RWPE1 (cell line): ENCODE results near the gene SLC5A9.

Experiments used
- CTCF ChIA-PET: fragments of 350-600 bp; sonication (Branson Sonifier 250); formaldehyde crosslinking; extraction: SDS; loops from one replicate; lab custom pipeline; 2021; lab: Yijun Ruan, JAX
- POLR2A ChIA-PET: fragments of 400-600 bp; formaldehyde crosslinking; extraction: SDS; loops from one replicate; lab custom pipeline; 2020; ENCODE audit warnings: antibody characterized with exemption; ENCODE audit not compliant: low non-redundant PET; lab: Yijun Ruan, JAX
- DNase-seq: peaks from one replicate; pipeline ENCODE4 v3.0.0; 2012; ENCODE audit warnings: low spot score
- H3K27ac ChIP-seq: fragments of 450-650 bp; 2 replicates; pipeline ENCODE4 v1.5.1; 2017
- TF ChIP-seq, protein P1 (sequence below): fragments of 450-650 bp; conservative IDR thresholded peaks from 2 replicates; pipeline ENCODE4 v1.5.1; 2017; ENCODE audit warnings: low read depth, mild to moderate bottlenecking

The SLC5A9 gene

DNA sequence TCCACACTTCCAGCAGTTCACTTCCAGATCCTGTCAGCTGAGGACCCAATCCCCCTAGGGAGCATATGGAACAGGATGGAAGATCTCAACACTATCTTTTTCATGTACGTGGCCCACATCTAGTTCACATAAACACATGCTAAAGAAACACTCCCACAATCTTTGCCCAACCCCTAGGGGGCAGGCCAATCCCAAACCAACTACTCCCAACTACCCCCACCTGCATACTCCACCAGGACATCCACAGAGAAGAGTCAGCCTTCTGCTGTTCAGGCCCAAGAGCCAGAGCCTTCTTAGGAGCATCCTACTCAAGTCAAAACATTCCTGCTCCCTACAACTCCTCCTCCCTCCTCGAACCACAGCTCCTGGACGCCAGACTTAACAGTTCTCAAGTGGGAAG is 5.6 kb upstream of the SLC5A9 start:
- ChIA-PET POLR2A (no interaction called here), CTCF (no interaction called here)
- DNase-seq = no peak
- TF ChIP-seq, protein P1, sequence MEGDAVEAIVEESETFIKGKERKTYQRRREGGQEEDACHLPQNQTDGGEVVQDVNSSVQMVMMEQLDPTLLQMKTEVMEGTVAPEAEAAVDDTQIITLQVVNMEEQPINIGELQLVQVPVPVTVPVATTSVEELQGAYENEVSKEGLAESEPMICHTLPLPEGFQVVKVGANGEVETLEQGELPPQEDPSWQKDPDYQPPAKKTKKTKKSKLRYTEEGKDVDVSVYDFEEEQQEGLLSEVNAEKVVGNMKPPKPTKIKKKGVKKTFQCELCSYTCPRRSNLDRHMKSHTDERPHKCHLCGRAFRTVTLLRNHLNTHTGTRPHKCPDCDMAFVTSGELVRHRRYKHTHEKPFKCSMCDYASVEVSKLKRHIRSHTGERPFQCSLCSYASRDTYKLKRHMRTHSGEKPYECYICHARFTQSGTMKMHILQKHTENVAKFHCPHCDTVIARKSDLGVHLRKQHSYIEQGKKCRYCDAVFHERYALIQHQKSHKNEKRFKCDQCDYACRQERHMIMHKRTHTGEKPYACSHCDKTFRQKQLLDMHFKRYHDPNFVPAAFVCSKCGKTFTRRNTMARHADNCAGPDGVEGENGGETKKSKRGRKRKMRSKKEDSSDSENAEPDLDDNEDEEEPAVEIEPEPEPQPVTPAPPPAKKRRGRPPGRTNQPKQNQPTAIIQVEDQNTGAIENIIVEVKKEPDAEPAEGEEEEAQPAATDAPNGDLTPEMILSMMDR = no peak
- H3K27ac ChIP-seq = no peak overlapping the region

DNA sequence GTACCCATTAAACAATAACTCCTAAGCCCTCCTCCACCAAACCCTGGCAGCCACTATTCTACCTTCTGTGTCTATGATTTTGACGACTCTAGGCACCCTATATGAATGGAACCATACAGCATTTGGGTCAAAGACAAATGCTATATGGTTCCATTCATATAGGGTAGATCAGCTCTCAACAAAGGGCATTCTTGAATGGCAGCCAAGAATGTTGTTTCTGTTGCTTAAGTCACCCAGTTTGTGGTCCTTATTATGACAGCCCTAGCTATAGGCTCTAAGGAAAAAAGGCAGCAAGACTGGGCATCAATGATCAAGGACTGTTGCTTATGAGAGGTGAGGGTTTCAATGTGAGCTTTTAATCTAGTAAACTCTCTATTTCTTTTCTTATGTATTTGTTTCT is 4.7 kb upstream of the SLC5A9 start:
- ChIA-PET POLR2A (no interaction called here), CTCF (interaction anchor here (0.6 kb wide), 1 partner anchor 120 kb away, joined by 3 read pairs; no protein-coding TSS in a partner anchor)
- TF ChIP-seq, protein P1 = no peak
- no peak overlapping the region for H3K27ac ChIP-seq
- no peak for DNase-seq

DNA sequence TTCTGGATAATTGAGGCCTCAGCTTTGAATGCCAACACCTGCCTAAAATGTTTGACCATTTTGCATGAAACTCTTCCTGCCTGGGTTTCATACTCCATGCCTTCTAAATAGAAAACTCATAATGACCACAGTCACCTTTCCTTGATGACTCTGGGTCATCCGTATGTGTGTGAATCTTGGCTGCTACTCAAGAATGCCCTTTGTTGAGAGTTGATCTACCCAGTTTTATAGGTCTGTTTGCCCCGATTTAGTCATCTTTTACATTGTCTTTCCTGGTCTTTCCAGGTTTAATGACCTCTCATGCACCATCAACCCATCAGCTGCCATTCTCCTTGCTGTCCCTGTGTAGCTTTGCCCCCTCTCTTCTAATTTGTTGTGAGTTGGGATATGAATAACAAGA is 2.7 kb upstream of the SLC5A9 start:
- TF ChIP-seq, protein P1 = no peak
- H3K27ac ChIP-seq = no peak overlapping the region
- POLR2A ChIA-PET = no interaction called here
- DNase-seq = no peak
- CTCF ChIA-PET = interaction anchor here (0.6 kb wide), 1 partner anchor 113 kb away, joined by 3 read pairs; no protein-coding TSS in a partner anchor

DNA sequence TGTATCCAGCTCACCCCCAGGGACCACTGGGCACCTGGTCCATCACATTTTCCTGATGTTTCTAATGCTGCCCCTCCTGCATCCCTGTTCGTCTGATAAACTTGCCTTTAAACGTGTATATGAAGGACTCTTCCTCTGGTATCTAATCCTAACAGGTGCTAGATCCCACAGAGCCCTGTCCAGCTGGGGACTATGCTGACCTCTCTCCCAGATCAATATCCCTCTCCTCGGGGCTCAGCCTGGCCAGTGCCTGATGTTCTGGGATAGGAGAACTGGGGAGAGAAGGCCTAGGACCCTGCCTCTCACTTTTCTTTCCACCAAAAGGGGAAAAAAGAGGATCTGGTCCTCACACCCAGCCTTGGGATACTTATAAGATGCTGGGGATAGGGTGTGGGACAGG is 1.4 kb upstream of the SLC5A9 start:
- ChIA-PET CTCF (interaction anchor here (1.1 kb wide), 1 partner anchor 112 kb away, joined by 3 read pairs; no protein-coding TSS in a partner anchor), POLR2A (no interaction called here)
- no peak overlapping the region for H3K27ac ChIP-seq
- TF ChIP-seq, protein P1 = no peak
- DNase-seq = no peak

DNA sequence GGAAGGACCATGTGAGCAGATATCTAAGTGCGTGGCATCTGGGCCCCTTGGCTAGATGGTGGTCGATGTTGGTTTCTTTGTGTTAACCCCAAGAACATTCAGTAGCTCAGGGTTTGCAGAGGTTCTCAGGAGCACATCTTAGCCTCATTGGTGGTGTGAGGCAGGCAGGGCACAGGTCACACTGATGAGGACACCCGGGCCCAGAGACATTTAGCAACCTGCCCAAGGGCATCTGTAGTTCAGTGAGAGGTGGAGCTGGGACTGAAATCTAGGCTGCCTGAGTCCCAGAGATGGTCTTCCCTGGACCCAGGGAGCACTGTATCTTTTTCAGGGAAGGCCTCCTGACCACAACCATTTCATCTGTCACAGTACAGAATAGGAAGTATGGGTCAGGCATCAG is 859 bp upstream of the SLC5A9 start:
- H3K27ac ChIP-seq = no peak overlapping the region
- ChIA-PET CTCF (interaction anchor here (1.1 kb wide), 1 partner anchor 112 kb away, joined by 3 read pairs; no protein-coding TSS in a partner anchor), POLR2A (no interaction called here)
- no peak for DNase-seq
- TF ChIP-seq, protein P1 = no peak

DNA sequence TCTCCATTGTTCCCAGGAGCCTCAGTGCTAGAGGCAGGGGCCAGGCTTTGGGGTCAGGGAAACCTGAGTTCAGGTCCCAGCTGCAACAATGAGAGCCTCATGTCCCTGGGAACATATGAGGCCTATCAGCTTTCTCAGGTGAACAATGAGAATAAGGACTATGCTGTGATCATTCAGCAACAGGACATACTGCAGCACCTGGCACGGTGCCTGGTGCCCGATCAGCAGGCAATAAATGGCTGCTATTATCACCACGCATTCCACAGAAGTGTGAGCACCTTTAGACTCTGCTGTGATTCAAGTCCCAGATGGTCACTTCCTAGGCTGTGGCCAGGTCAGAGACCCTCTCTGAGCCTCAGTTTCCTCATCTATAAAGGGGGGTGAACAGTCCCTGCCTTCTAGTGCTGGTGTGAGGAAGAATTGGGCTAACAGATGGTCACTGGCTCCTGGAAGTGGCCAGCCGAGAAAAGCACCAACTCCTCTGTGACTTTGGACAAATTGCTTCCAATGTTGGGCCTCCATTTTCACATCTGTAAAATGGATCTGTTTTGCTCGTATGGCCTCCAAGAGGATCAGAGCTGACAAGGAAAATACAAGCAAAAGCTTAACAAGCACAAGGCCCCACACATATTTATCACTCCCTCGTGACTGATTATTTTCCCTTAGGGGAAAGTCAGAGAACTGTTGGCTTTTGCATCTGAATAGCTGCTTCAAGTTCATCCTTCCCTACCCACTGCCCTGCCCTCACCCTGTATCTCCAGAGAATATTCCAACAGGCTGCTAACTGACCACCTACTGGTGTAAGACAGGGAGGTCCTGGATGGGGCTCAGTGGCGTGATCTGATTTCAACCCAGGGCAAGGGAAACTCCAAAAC is 1.1 kb downstream of the SLC5A9 start:
- TF ChIP-seq, protein P1 = no peak
- no peak for DNase-seq
- no peak overlapping the region for H3K27ac ChIP-seq
- POLR2A ChIA-PET = no interaction called here
- CTCF ChIA-PET = no interaction called here
